Liver (tissue), 9 donors: ENCODE results near the gene GBA2. TPM values are rescaled to one million over a fixed set of nuclear protein-coding genes. Genes with fewer than 3 reads are reported as not detected.

Experiments
- DNase-seq: peaks from one replicate; pipeline ENCODE4 v3.0.0-alpha.2; 2017; ENCODE audit warnings: low spot score
- H3K27ac ChIP-seq, 2 donors: one replicate each; pipeline ENCODE4 v1.7.0; 2013; ENCODE audit warnings: inconsistent platforms in 2 of 2, low read length in 2 of 2, control low read depth in 1 of 2, low read depth in 1 of 2, mild to moderate bottlenecking in 1 of 2
- H3K27me3 ChIP-seq, 4 donors: one replicate each; pipeline versions ENCODE4 v1.6.1 to v1.7.0; 2013; ENCODE audit warnings: low read length in 3 of 4, inconsistent platforms in 1 of 4, mild to moderate bottlenecking in 1 of 4, moderate library complexity in 1 of 4; ENCODE audit not compliant: control insufficient read depth in 4 of 4, insufficient read depth in 4 of 4
- H3K36me3 ChIP-seq, 4 donors: one replicate each; pipeline versions ENCODE4 v1.6.1 to v1.7.0; 2013; ENCODE audit warnings: low read length in 3 of 4, mild to moderate bottlenecking in 3 of 4, low read depth in 1 of 4, moderate library complexity in 1 of 4; ENCODE audit not compliant: control insufficient read depth in 4 of 4, insufficient read depth in 3 of 4
- H3K4me1 ChIP-seq, 4 donors: one replicate each; pipeline versions ENCODE4 v1.6.1 to v1.7.0; 2013; ENCODE audit warnings: low read length in 3 of 4, mild to moderate bottlenecking in 3 of 4, moderate library complexity in 1 of 4; ENCODE audit not compliant: control insufficient read depth in 4 of 4, insufficient read depth in 4 of 4
- H3K4me3 ChIP-seq, 3 donors: one replicate each; pipeline versions ENCODE4 v1.6.1 to v1.7.0; 2013; ENCODE audit warnings: low read length in 3 of 3, control low read depth in 1 of 3, low read depth in 1 of 3, mild to moderate bottlenecking in 1 of 3
- H3K9ac ChIP-seq, 2 donors: one replicate each; pipeline ENCODE4 v1.7.0; 2013; ENCODE audit warnings: low read length in 2 of 2, mild to moderate bottlenecking in 2 of 2, moderate library complexity in 2 of 2, control low read depth in 1 of 2, low read depth in 1 of 2
- H3K9me3 ChIP-seq, 4 donors: one replicate each; pipeline versions ENCODE4 v1.6.1 to v1.7.0; 2013; ENCODE audit warnings: low read length in 3 of 4; ENCODE audit not compliant: control insufficient read depth in 4 of 4
- FOXA1 ChIP-seq: IDR thresholded peaks from 2 replicates; pipeline ENCODE4 v1.6.1; 2016; ENCODE audit warnings: antibody characterized with exemption
- FOXA2 ChIP-seq: IDR thresholded peaks from 2 replicates; pipeline ENCODE4 v1.6.1; 2016; ENCODE audit warnings: antibody characterized with exemption
- GABPA ChIP-seq, 2 donors: IDR thresholded peaks in 1 of 2; conservative IDR thresholded peaks in 1 of 2; 2 replicates each; pipeline ENCODE4 v1.6.1; 2016; ENCODE audit warnings: antibody characterized with exemption in 2 of 2, mild to moderate bottlenecking in 1 of 2, moderate library complexity in 1 of 2
- HNF4A ChIP-seq, 2 donors: conservative IDR thresholded peaks; 2 replicates each; pipeline ENCODE4 v1.6.1; 2016; ENCODE audit warnings: antibody characterized with exemption in 2 of 2, mild to moderate bottlenecking in 2 of 2
- JUND ChIP-seq, 2 donors: IDR thresholded peaks; 2 replicates each; pipeline ENCODE4 v1.6.1; 2016; ENCODE audit warnings: antibody characterized with exemption in 2 of 2
- NR2F2 ChIP-seq: IDR thresholded peaks from 2 replicates; pipeline ENCODE4 v1.6.1; 2016; ENCODE audit warnings: antibody characterized with exemption
- RXRA ChIP-seq, 2 donors: IDR thresholded peaks; 2 replicates each; pipeline ENCODE4 v1.6.1; 2017 to 2018; ENCODE audit warnings: antibody characterized with exemption in 2 of 2, mild to moderate bottlenecking in 1 of 2
- SP1 ChIP-seq: IDR thresholded peaks from 2 replicates; pipeline ENCODE4 v1.6.1; 2018; ENCODE audit warnings: antibody characterized with exemption, mild to moderate bottlenecking
- TAF1 ChIP-seq: conservative IDR thresholded peaks from 2 replicates; pipeline ENCODE4 v1.6.1; 2016; ENCODE audit warnings: antibody characterized with exemption, mild to moderate bottlenecking
- YY1 ChIP-seq: IDR thresholded peaks from 2 replicates; pipeline ENCODE4 v1.6.1; 2016; ENCODE audit warnings: antibody characterized with exemption, mild to moderate bottlenecking
- WGBS: extraction: QIAGEN DNeasy Blood & Tissue Kit; methylation state at CpG from one replicate; pipeline ENCODE4 v1.1.7; 2013; 5-methylcytosine and 5-hydroxymethylcytosine counted together
- polyA plus RNA-seq, 2 donors: library from polyadenylated mRNA; stranded (reverse) in 1 of 2; unstranded in 1 of 2; fragments of 200-250 nt in 1 of 2; fragments of >200 nt in 1 of 2; fragmentation: Nextera tagmentation in 1 of 2; extraction: Ambion mirVana in 1 of 2; gene quantifications; one replicate each; pipeline versions ENCODE4 v1.2.1 to v1.2.3, GENCODE V29; 2013 to 2015
- total RNA-seq, 2 donors: library from RNA; depleted of rRNA; stranded (reverse); fragments of >200 nt; gene quantifications; one replicate each; pipeline ENCODE4 v1.2.3, GENCODE V29; 2014
- TF ChIP-seq, protein P1 (sequence below): fragments of 150-350 bp; IDR thresholded peaks from 2 replicates; pipeline ENCODE4 v1.5.1; 2017; ENCODE audit warnings: improper control_type of control experiment, low read depth, low read length; ENCODE audit not compliant: missing input control
- TF ChIP-seq, protein P2 (sequence below): IDR thresholded peaks from 2 replicates; pipeline ENCODE4 v1.6.1; 2016; ENCODE audit warnings: antibody characterized with exemption
- TF ChIP-seq, protein P3 (sequence below): IDR thresholded peaks from 2 replicates; pipeline ENCODE4 v1.6.1; 2016; ENCODE audit warnings: antibody characterized with exemption, mild to moderate bottlenecking
- TF ChIP-seq, protein P4 (sequence below): IDR thresholded peaks from 2 replicates; pipeline ENCODE4 v1.6.1; 2016; ENCODE audit warnings: antibody characterized with exemption
- TF ChIP-seq, protein P5 (sequence below): IDR thresholded peaks from 2 replicates; pipeline ENCODE4 v1.6.1; 2016; ENCODE audit warnings: antibody characterized with exemption
- donor health status: healthy.
- donor health status: healthy.
- donor health status: healthy.
- donor health status: healthy.
- donor health status: healthy.

Gene GBA2
- total and polyA plus RNA-seq, 4 donors = 24.1 to 65.3 (median 25.8) TPM

DNA sequence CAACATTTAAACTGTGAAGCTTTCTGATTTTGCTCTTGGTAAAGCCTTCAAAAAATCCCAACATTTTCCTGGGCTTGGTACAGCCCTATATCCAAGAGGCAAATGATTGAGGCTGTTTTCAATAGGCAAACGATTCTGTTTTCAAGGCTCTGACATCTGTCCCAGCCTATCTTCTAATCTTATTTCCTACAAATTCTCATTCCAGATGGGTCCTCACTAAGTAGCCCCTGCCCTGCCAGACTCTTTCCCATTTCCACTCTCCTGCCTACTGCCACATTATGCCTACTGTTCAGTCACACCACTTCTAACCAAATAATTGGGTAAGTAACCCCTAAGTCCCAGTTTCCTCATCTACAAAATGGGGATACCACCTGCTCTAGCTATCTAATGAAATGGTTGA, 3.5 kb downstream of the GBA2 start:
- TF ChIP-seq YY1 (no peak), RXRA (IDR thresholded peaks at IDR 0.05) (no peak), JUND (IDR thresholded peaks at IDR 0.05) (no peak), TAF1 (no peak), FOXA1 (no peak), HNF4A (conservative IDR thresholded peaks at IDR 0.05) (no peak), NR2F2 (no peak), FOXA2 (no peak), GABPA (IDR thresholded peaks at IDR 0.05 in 1 of 2, conservative IDR thresholded peaks at IDR 0.05 in 1 of 2) (no peak)
- TF ChIP-seq, protein P1, sequence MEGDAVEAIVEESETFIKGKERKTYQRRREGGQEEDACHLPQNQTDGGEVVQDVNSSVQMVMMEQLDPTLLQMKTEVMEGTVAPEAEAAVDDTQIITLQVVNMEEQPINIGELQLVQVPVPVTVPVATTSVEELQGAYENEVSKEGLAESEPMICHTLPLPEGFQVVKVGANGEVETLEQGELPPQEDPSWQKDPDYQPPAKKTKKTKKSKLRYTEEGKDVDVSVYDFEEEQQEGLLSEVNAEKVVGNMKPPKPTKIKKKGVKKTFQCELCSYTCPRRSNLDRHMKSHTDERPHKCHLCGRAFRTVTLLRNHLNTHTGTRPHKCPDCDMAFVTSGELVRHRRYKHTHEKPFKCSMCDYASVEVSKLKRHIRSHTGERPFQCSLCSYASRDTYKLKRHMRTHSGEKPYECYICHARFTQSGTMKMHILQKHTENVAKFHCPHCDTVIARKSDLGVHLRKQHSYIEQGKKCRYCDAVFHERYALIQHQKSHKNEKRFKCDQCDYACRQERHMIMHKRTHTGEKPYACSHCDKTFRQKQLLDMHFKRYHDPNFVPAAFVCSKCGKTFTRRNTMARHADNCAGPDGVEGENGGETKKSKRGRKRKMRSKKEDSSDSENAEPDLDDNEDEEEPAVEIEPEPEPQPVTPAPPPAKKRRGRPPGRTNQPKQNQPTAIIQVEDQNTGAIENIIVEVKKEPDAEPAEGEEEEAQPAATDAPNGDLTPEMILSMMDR = no peak
- TF ChIP-seq, protein P2, sequence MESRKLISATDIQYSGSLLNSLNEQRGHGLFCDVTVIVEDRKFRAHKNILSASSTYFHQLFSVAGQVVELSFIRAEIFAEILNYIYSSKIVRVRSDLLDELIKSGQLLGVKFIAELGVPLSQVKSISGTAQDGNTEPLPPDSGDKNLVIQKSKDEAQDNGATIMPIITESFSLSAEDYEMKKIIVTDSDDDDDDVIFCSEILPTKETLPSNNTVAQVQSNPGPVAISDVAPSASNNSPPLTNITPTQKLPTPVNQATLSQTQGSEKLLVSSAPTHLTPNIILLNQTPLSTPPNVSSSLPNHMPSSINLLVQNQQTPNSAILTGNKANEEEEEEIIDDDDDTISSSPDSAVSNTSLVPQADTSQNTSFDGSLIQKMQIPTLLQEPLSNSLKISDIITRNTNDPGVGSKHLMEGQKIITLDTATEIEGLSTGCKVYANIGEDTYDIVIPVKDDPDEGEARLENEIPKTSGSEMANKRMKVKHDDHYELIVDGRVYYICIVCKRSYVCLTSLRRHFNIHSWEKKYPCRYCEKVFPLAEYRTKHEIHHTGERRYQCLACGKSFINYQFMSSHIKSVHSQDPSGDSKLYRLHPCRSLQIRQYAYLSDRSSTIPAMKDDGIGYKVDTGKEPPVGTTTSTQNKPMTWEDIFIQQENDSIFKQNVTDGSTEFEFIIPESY = no peak
- TF ChIP-seq, protein P3, sequence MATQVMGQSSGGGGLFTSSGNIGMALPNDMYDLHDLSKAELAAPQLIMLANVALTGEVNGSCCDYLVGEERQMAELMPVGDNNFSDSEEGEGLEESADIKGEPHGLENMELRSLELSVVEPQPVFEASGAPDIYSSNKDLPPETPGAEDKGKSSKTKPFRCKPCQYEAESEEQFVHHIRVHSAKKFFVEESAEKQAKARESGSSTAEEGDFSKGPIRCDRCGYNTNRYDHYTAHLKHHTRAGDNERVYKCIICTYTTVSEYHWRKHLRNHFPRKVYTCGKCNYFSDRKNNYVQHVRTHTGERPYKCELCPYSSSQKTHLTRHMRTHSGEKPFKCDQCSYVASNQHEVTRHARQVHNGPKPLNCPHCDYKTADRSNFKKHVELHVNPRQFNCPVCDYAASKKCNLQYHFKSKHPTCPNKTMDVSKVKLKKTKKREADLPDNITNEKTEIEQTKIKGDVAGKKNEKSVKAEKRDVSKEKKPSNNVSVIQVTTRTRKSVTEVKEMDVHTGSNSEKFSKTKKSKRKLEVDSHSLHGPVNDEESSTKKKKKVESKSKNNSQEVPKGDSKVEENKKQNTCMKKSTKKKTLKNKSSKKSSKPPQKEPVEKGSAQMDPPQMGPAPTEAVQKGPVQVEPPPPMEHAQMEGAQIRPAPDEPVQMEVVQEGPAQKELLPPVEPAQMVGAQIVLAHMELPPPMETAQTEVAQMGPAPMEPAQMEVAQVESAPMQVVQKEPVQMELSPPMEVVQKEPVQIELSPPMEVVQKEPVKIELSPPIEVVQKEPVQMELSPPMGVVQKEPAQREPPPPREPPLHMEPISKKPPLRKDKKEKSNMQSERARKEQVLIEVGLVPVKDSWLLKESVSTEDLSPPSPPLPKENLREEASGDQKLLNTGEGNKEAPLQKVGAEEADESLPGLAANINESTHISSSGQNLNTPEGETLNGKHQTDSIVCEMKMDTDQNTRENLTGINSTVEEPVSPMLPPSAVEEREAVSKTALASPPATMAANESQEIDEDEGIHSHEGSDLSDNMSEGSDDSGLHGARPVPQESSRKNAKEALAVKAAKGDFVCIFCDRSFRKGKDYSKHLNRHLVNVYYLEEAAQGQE = no peak
- Histone ChIP-seq H3K27me3 (no peaks in the 10 kb centered on the region), H3K27ac (no peak overlapping the region), H3K4me1 (peaks cover 11 to 40% (median 33%) of the 10 kb centered on the region in 4 donors), H3K9me3 (no peaks in the 10 kb centered on the region), H3K4me3 (no peak overlapping the region), H3K9ac (no peak overlapping the region), H3K36me3 (peaks cover 2 to 33% (median 32%) of the 10 kb centered on the region in 4 donors)
- DNase-seq = no peak
- 48% methylated on average over 1 of the region's 1 CpG for WGBS

DNA sequence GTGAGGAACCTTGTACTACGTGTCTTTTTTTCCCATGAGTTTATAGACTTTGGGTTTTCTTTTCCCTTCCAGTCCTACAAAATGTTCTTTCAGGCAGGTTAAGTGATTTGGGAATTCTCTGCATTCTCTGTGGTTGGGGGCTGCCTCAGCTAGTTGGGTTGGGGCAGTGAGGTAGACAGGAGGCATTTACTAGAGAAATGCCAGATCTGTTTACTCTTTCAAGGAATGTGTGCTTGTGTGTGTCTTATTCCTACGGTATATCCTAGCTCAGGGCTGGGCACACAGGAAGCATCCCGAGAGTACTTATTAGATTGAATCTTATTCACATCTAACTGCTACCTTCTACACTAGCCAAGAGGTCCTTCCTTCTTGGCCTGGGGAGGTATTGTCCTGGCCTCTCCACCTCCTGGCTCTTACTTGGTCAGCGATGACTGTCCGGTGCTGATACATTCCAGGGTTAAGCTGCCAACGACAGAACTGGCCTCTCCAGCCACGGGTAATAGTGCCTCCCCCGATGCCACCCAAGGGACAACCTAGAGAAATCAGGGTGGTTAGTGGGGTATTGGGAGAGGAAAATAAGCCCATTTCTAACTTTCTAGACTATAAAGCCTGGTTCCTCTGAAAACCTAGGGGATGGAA, 5.0 kb downstream of the GBA2 start:
- H3K27ac ChIP-seq = no peak overlapping the region
- H3K4me1 ChIP-seq = peaks cover 8 to 29% (median 24%) of the 10 kb centered on the region in 4 donors
- H3K9ac ChIP-seq = no peak overlapping the region
- H3K36me3 ChIP-seq = peaks cover 12 to 47% (median 46%) of the 10 kb centered on the region in 4 donors
- WGBS = 90% methylated on average over 8 of the region's 8 CpGs
- DNase-seq = no peak
- no peak overlapping the region for H3K4me3 ChIP-seq
- H3K27me3 ChIP-seq = no peaks in the 10 kb centered on the region
- no peaks in the 10 kb centered on the region for H3K9me3 ChIP-seq
- TF ChIP-seq SP1 (no peak), FOXA2 (no peak), TAF1 (no peak), HNF4A (conservative IDR thresholded peaks at IDR 0.05) (no peak), FOXA1 (no peak), YY1 (no peak)
- TF ChIP-seq, protein P1 = no peak
- TF ChIP-seq, protein P4, sequence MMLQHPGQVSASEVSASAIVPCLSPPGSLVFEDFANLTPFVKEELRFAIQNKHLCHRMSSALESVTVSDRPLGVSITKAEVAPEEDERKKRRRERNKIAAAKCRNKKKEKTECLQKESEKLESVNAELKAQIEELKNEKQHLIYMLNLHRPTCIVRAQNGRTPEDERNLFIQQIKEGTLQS = no peak
- TF ChIP-seq, protein P5, sequence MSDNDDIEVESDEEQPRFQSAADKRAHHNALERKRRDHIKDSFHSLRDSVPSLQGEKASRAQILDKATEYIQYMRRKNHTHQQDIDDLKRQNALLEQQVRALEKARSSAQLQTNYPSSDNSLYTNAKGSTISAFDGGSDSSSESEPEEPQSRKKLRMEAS = no peak
